GM04504 (cell line): ENCODE results near the gene MAD1L1.
"Not testable (repeated sequence)": the region's sequence is repeated elsewhere in the genome, so short reads cannot be mapped to it uniquely, and the experiment has no call there.

Experiments used
- DNase-seq: peaks from one replicate; pipeline ENCODE4 v3.0.0-alpha.2; 2012; ENCODE audit warnings: low read depth

The MAD1L1 gene

GRCh38 chr7:2044883-2045471 lies 187.8 kb downstream of the MAD1L1 start:
- no peak for DNase-seq

- no peak for DNase-seq
Observed at GRCh38 chr7:2044311-2044882, 188.3 kb downstream of the MAD1L1 start.

- no peak for DNase-seq
Observed at GRCh38 chr7:2043316-2044039, 189.3 kb downstream of the MAD1L1 start.

- no peak for DNase-seq
Observed at GRCh38 chr7:2042650-2043049, 190.1 kb downstream of the MAD1L1 start.

- no peak for DNase-seq
Observed at GRCh38 chr7:2041496-2042367, 191.0 kb downstream of the MAD1L1 start.

- no peak for DNase-seq
Observed at GRCh38 chr7:2040893-2041270, 191.9 kb downstream of the MAD1L1 start.

GRCh38 chr7:2040201-2040892 lies 192.4 kb downstream of the MAD1L1 start:
- no peak for DNase-seq

GRCh38 chr7:2038931-2039728 lies 193.6 kb downstream of the MAD1L1 start:
- DNase-seq = no peak

- peak; percentile 28 for DNase-seq
Observed at GRCh38 chr7:2037808-2038522, 194.8 kb downstream of the MAD1L1 start.

GRCh38 chr7:2037301-2037807 lies 195.4 kb downstream of the MAD1L1 start:
- DNase-seq = no peak

- DNase-seq = no peak
Observed at GRCh38 chr7:2036786-2037185, 196.0 kb downstream of the MAD1L1 start.

- DNase-seq = not testable (repeated sequence)
Observed at GRCh38 chr7:2036201-2036600, 196.5 kb downstream of the MAD1L1 start.

- no peak for DNase-seq
Observed at GRCh38 chr7:2034291-2035201, 198.2 kb downstream of the MAD1L1 start.

GRCh38 chr7:2033586-2034135 lies 199.1 kb downstream of the MAD1L1 start:
- no peak for DNase-seq

GRCh38 chr7:2032876-2033407 lies 199.8 kb downstream of the MAD1L1 start:
- no peak for DNase-seq

- DNase-seq = no peak
Observed at GRCh38 chr7:2032030-2032875, 200.5 kb downstream of the MAD1L1 start.

- DNase-seq = no peak
Observed at GRCh38 chr7:2031451-2031845, 201.3 kb downstream of the MAD1L1 start.
